Muscle of back (tissue), 11 donors: ENCODE data around the gene IFT172. TPM values are rescaled to one million over a fixed set of nuclear protein-coding genes. Genes with fewer than 3 reads are reported as not detected.
A peak's percentile ranks its signal among the peaks of the same experiment; 100 is the strongest.

Experiments used
- DNase-seq, 3 donors: peaks; one replicate each; pipeline versions ENCODE4 v3.0.0 to v3.0.0-alpha.2; 2013
- polyA plus RNA-seq, 10 donors: library from polyadenylated mRNA; unstranded; fragments of 120-200 nt; gene quantifications; one replicate each; pipeline ENCODE4 v1.2.1, GENCODE V29; 2013; ENCODE audit not compliant: insufficient read length in 10 of 10

IFT172 gene
- polyA plus RNA-seq, 10 donors, result 12.0 to 34.0 (median 18.4) TPM

GRCh38 chr2:27495840-27496356, 6.4 kb upstream of the IFT172 start:
- no peak for DNase-seq

- DNase-seq, result peak in 2 of 3 donors; percentile 35 to 63
Measured at GRCh38 chr2:27494944-27495554, 5.5 kb upstream of the IFT172 start, which contains the start of gene FNDC4. Gene FNDC4 (minus strand): TSS chr2:27495200. CDS start chr2:27494679, 521 bp downstream.

GRCh38 chr2:27494284-27494943, 4.9 kb upstream of the IFT172 start:
- peak in 2 of 3 donors; percentile 21 to 39 for DNase-seq

GRCh38 chr2:27493948-27494283, 4.4 kb upstream of the IFT172 start:
- no peak for DNase-seq

- DNase-seq, result no peak
Measured at GRCh38 chr2:27492557-27492956, 3.0 kb upstream of the IFT172 start.

- DNase-seq, result no peak
Measured at GRCh38 chr2:27489118-27489497, 435 bp downstream of the IFT172 start.

- no peak for DNase-seq
Measured at GRCh38 chr2:27485496-27485895, 4.0 kb downstream of the IFT172 start.

GRCh38 chr2:27471961-27472360, 17.6 kb downstream of the IFT172 start:
- no peak for DNase-seq

GRCh38 chr2:27464443-27464842, 25.1 kb downstream of the IFT172 start:
- no peak for DNase-seq

GRCh38 chr2:27461118-27461517, 28.4 kb downstream of the IFT172 start:
- DNase-seq, result no peak

GRCh38 chr2:27453968-27454367, 35.6 kb downstream of the IFT172 start:
- DNase-seq, result no peak

- no peak for DNase-seq
Measured at GRCh38 chr2:27451095-27451494, 38.4 kb downstream of the IFT172 start.

- no peak for DNase-seq
Measured at GRCh38 chr2:27448381-27448780, 41.2 kb downstream of the IFT172 start.

GRCh38 chr2:27446057-27446456, 43.5 kb downstream of the IFT172 start:
- no peak for DNase-seq

- no peak for DNase-seq
Measured at GRCh38 chr2:27445615-27446014, 43.9 kb downstream of the IFT172 start.

- no peak for DNase-seq
Measured at GRCh38 chr2:27445155-27445554, 44.4 kb downstream of the IFT172 start.

- DNase-seq, result no peak
Measured at GRCh38 chr2:27442920-27443282, 46.6 kb downstream of the IFT172 start.

- DNase-seq, result peak in 2 of 3 donors; percentile 15 to 37
Measured at GRCh38 chr2:27441958-27442919, 47.3 kb downstream of the IFT172 start, which contains the start of gene KRTCAP3. Gene KRTCAP3 (plus strand): TSS chr2:27442381. CDS start chr2:27442413, 32 bp downstream.

- DNase-seq, result peak in 1 of 3 donors; percentile 15
Measured at GRCh38 chr2:27441226-27441926, 48.2 kb downstream of the IFT172 start.

- DNase-seq, result no peak
Measured at GRCh38 chr2:27435628-27436027, 53.9 kb downstream of the IFT172 start.

GRCh38 chr2:27431395-27431794, 58.1 kb downstream of the IFT172 start:
- DNase-seq, result no peak
